GM19395 (cell line): ENCODE data around the gene CYB5A.

Experiments used
- ATAC-seq: cut with Tn5 transposase; IDR thresholded peaks from one replicate; pipeline ENCODE4 v1.9.1; 2021; ENCODE audit warnings: mild to moderate bottlenecking, moderate library complexity; ENCODE audit not compliant: unreplicated experiment

Gene CYB5A

DNA sequence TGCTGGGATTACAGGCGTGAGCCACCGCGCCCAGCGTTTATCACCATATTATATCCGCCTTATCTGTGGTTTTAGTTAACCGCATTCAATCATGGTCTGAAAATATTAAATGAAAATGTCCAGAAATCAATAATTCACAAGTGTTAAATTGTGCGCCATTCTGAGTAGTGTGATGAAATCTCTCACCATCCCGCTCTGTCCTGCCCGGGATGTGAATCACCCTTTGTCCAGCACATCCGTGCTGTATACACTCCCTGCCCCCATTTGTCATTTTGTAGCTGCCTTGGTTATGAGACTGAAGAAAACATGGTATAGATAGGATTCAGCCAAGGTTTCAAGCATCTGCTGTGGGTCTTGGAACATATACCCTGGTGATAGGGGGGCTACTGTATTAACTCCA is 72.7 kb downstream of the CYB5A start:
- no peak for ATAC-seq

DNA sequence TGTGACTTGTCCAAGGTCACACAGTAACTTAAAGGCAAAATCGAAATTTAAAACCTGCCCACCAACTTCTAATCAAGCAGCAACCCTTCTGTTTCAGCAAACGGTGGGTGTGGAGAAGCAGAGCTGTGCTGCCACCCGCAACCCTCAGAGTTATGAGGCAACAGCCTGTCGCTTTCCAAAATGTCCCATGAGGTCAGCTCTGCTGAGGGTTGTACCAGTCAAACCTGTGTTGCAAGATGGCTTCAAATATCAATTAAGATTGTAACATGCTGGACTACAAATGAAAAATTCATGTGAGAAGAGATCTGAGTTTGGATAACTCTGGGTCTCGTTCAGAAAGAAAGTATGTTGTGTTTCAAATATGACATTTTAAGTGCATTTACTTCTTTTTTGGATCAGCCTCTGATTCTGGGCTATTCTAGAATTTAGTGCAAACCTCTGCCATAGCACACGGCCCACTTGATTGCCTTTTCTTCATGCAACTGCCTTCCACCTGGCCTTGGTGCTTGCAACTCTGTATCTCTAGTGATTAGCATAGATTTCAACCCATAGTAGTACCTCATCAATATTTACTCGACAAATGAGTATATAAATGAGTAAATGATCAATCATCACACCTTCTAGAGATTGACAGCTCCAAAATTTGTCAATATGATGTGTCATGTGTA is 74.2 kb downstream of the CYB5A start:
- no peak for ATAC-seq

DNA sequence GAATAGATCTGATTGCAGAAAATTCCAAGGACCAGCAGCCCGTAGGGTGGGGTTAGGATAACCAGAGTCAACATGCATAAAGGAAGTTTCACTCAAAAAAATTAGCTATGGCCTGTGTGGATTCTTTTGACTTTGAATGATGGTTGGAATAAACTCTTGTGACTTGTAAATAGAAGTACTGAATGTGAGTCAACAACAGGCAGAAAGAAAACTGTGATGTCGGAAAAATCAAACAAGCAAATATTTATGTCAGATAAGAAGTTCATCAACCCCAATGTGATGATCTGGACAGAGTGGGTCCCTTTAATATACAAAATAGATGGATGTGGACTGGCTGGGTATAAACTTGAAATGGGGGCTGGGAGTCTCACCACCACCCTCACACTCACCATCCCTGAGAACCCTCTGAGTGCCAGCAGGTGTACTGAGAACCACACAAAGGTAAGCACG is 75.1 kb downstream of the CYB5A start:
- no peak for ATAC-seq

DNA sequence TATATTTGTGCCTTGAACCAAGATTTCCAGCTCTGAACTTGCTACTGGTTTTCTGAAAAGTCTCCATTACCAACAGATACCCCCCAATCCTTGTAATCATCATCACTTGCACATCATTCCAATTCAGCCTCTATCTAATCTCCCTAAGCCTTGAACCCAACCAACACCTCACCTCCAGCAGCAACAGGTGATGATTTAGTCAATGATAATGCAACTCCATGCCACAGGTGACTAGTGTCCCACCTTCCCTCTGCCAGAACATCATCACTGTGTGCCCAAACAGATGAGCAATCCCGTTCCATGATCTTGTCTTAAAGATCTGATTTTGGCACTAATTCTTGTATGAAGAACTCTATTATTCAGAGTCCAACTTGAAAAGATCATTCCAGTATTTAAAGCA is 75.9 kb downstream of the CYB5A start:
- ATAC-seq = no peak

DNA sequence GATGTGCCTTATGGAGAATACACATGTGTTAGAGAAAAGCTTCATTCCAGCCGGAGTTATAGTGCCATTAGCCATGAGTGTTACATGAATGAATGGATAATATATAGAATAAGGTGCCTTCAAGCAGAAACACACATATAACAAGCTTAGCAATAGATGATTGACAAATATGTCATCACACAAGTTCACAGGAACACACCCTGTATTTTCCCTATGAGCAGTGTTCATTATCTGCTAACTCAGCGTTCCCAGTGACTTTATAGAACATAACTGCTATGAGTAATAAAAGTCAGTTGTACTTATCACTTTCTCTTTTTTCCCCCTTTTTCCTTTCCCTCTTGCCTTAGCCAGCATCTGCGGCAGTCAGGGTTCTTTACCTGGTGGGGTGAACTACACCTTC is 78.3 kb downstream of the CYB5A start:
- no peak for ATAC-seq

DNA sequence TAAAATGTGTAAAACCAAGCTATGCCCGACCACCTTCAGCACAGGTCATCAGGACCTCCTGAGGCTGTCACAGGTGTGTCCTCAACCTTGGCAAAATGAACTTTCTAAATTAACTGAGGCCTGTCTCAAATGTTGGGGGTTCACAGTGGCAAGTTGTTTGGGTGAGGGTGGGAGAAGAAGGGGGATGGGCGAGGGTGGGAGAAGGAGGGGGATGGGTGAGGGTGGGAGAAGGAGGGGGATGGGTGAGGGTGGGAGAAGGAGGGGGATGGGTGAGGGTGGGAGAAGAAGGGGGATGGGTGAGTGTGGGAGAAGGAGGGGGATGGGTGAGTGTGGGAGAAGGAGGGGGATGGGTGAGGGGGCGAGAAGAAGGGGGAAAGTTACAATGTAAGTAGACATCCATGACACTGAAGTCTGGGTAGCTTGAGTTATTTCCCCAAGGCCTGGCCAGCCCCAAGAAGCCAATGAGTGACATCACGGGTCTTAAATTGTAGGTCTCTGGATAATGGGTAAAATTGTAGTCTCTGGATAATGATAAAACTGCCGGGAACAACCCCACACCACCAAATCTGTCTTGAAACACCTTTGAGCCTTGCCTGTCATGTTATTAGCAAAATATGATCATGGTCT is 87.1 kb downstream of the CYB5A start:
- no peak for ATAC-seq

DNA sequence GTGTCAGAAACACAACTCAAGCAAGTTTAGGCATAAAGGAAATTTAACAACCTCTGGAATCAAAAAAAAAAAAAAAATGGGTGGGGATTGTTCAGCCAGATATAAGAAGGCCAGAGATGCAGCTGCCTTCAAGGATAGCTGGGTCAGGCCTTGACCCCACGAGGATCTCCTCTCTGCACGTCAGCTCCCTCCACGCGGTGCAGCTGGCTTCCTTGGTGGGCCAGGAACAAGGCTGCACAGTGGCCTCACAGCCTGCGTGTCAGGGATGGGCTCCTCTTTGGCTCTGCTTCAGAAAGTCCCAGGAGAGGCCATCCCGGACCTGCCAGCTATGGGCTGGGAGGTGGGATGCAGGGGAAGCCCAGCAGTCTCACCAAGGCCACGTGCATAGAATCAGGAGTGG is 88.0 kb downstream of the CYB5A start:
- no peak for ATAC-seq
